Karpas-422 (cell line): ENCODE results near the gene PSKH1. TPM values are rescaled to one million over a fixed set of nuclear protein-coding genes. Genes with fewer than 3 reads are reported as not detected.

ENCODE experiments used
- DNase-seq: peaks from one replicate; pipeline ENCODE4 v3.0.0-alpha.2; 2015
- H2AFZ ChIP-seq: fragments of 200-600 bp; sonication (generic); 2 replicates; pipeline ENCODE4 v1.6.1; 2014; ENCODE audit warnings: antibody characterized with exemption, low read length, mixed read lengths
- H3K27ac ChIP-seq: fragments of 200-600 bp; sonication (generic); 2 replicates; pipeline ENCODE4 v1.5.1; 2014; ENCODE audit warnings: mild to moderate bottlenecking, low read length, moderate library complexity
- H3K27me3 ChIP-seq: fragments of 200-600 bp; sonication (generic); 2 replicates; pipeline ENCODE4 v1.6.1; 2014; ENCODE audit warnings: low read length, mixed read lengths
- H3K36me3 ChIP-seq: fragments of 200-600 bp; sonication (generic); 2 replicates; pipeline ENCODE4 v1.6.1; 2014; ENCODE audit warnings: low read length, mixed read lengths; ENCODE audit not compliant: insufficient read depth
- H3K4me1 ChIP-seq: fragments of 200-600 bp; sonication (generic); 2 replicates; pipeline ENCODE4 v1.6.1; 2014; ENCODE audit warnings: mild to moderate bottlenecking, low read length, mixed read lengths
- H3K4me2 ChIP-seq: fragments of 200-600 bp; sonication (generic); 2 replicates; pipeline ENCODE4 v1.6.1; 2014; ENCODE audit warnings: low read length, low read depth, mild to moderate bottlenecking; ENCODE audit not compliant: poor library complexity, severe bottlenecking
- H3K4me3 ChIP-seq: fragments of 200-600 bp; sonication (generic); 2 replicates; pipeline ENCODE4 v1.5.1; 2014; ENCODE audit warnings: mild to moderate bottlenecking, antibody characterized with exemption, low read length, mixed read lengths
- H3K79me2 ChIP-seq: fragments of 200-600 bp; sonication (generic); 2 replicates; pipeline ENCODE4 v1.6.1; 2014; ENCODE audit warnings: mild to moderate bottlenecking, low read length, mixed read lengths
- H3K9ac ChIP-seq: fragments of 200-600 bp; sonication (generic); 2 replicates; pipeline ENCODE4 v1.6.0; 2014; ENCODE audit warnings: low read length
- H3K9me2 ChIP-seq: fragments of 200-600 bp; sonication (generic), shearing (Covaris generic); replicated peaks from 2 replicates; pipeline ENCODE4 v1.6.0; 2014; ENCODE audit warnings: mild to moderate bottlenecking, low read length, moderate library complexity; ENCODE audit not compliant: insufficient read depth
- H3K9me3 ChIP-seq: fragments of 300-700, 200-600 bp; sonication (generic); 2 replicates; pipeline ENCODE4 v1.6.1; 2014; ENCODE audit warnings: low read length, mixed read lengths
- H4K20me1 ChIP-seq: fragments of 200-600 bp; sonication (generic); 2 replicates; pipeline ENCODE4 v1.6.1; 2014; ENCODE audit warnings: mild to moderate bottlenecking, antibody characterized with exemption, low read length, low read depth; ENCODE audit not compliant: insufficient read depth
- total RNA-seq: library from RNA; depleted of rRNA; stranded (reverse); fragments of >200 nt; shearing (Covaris generic); gene quantifications from 2 replicates; pipeline ENCODE4 v1.2.3, GENCODE V29; 2014; ENCODE audit warnings: low replicate concordance

The PSKH1 gene
- total RNA-seq, 1 experiment from 2014 or later, result 7.2 TPM

DNA sequence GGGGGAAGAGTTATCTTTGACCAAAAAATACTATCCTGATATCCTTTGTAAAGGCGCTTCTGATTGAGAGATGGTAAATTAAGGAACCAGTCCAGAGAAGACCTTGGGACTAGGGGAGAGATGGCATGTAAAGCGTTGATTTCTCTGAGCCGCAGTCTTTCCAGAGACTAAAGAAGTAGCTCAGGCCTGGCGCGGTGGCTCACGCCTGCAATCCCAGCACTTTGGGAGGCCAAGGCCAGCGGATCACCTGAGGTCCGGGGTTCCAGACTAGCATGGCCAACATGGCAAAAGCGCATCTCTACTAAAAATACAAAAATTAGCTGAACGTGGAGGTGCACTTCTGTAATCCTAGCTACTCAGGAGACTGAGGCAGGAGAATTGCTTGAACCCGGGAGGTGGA is 44.9 kb upstream of the PSKH1 start:
- H3K9me2 ChIP-seq, result no peaks in the 10 kb centered on the region
- H3K9ac ChIP-seq, result peak overlapping the region; percentile 98
- H3K9me3 ChIP-seq, result no peaks in the 10 kb centered on the region
- H3K27me3 ChIP-seq, result no peaks in the 10 kb centered on the region
- peaks cover 38% of the 10 kb centered on the region for H3K4me1 ChIP-seq
- H3K79me2 ChIP-seq, result peaks cover 89% of the 10 kb centered on the region
- peak overlapping the region; percentile 86; the same call in 1 of the 2 replicates for H3K27ac ChIP-seq
- peak overlapping the region; percentile 100 for H3K4me3 ChIP-seq
- peaks cover 19% of the 10 kb centered on the region; the same call in 1 of the 2 replicates for H4K20me1 ChIP-seq
- H3K4me2 ChIP-seq, result peak overlapping the region; percentile 92
- peaks cover 8% of the 10 kb centered on the region; the same call in 1 of the 2 replicates for H3K36me3 ChIP-seq
- no peak overlapping the region for H2AFZ ChIP-seq
- DNase-seq, result peak; percentile 12

DNA sequence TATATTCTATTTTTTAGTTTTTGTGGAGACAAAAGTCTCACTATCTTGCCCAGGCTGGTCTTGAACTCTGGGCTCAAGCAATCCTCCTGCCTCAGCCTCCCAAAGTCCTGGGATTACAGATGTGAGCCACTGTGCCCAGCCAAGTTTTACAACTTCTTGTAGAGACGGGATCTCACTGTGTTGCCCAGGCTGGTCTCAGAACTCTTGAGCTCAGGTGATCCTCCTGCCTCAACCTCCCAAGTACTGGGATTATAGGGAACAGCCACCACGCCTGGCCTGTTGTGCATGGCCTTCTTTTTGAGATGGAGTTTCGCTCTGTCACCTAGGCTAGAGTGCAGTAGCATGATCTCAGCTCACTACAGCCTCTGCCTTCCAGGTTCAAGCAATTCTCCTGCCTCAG is 39.4 kb upstream of the PSKH1 start:
- H3K79me2 ChIP-seq, result peaks cover 96% of the 10 kb centered on the region
- no peaks in the 10 kb centered on the region for H3K27me3 ChIP-seq
- H3K4me1 ChIP-seq, result no peaks in the 10 kb centered on the region
- no peak overlapping the region for H3K9ac ChIP-seq
- no peak overlapping the region for H3K4me3 ChIP-seq
- DNase-seq, result no peak
- H3K9me3 ChIP-seq, result no peaks in the 10 kb centered on the region
- peaks cover 25% of the 10 kb centered on the region; the same call in 1 of the 2 replicates for H4K20me1 ChIP-seq
- no peaks in the 10 kb centered on the region for H3K9me2 ChIP-seq
- H2AFZ ChIP-seq, result no peak overlapping the region
- no peak overlapping the region for H3K27ac ChIP-seq
- H3K4me2 ChIP-seq, result no peak overlapping the region
- H3K36me3 ChIP-seq, result peaks cover 5% of the 10 kb centered on the region; the same call in 1 of the 2 replicates

DNA sequence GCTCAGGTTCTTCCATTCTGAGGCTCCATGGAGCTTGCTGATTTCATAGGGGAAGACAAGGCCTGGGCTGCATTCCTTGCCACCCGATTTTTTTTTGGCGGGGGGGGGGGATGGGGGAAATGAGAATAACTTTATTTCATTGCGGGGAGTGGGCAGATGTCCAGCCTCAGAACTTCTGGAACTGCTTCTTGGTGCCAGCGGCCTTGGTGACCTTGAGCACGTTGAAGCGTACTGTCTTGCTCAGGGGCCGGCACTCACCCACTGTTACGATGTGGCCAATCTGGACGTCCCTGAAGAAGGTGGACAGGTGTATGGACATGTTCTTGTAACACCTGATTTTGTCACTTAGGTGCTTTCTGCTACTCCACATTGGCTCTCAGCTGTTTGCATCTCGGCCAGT is 37.3 kb upstream of the PSKH1 start:
- H3K9ac ChIP-seq, result no peak overlapping the region
- no peaks in the 10 kb centered on the region for H3K27me3 ChIP-seq
- H3K9me2 ChIP-seq, result no peaks in the 10 kb centered on the region
- no peaks in the 10 kb centered on the region for H3K9me3 ChIP-seq
- no peaks in the 10 kb centered on the region for H3K36me3 ChIP-seq
- H4K20me1 ChIP-seq, result peaks cover 25% of the 10 kb centered on the region; the same call in 1 of the 2 replicates
- no peak overlapping the region for H3K27ac ChIP-seq
- no peak overlapping the region for H2AFZ ChIP-seq
- DNase-seq, result no peak
- no peak overlapping the region for H3K4me2 ChIP-seq
- H3K4me3 ChIP-seq, result no peak overlapping the region
- H3K4me1 ChIP-seq, result peaks cover 17% of the 10 kb centered on the region
- peaks cover 98% of the 10 kb centered on the region for H3K79me2 ChIP-seq

DNA sequence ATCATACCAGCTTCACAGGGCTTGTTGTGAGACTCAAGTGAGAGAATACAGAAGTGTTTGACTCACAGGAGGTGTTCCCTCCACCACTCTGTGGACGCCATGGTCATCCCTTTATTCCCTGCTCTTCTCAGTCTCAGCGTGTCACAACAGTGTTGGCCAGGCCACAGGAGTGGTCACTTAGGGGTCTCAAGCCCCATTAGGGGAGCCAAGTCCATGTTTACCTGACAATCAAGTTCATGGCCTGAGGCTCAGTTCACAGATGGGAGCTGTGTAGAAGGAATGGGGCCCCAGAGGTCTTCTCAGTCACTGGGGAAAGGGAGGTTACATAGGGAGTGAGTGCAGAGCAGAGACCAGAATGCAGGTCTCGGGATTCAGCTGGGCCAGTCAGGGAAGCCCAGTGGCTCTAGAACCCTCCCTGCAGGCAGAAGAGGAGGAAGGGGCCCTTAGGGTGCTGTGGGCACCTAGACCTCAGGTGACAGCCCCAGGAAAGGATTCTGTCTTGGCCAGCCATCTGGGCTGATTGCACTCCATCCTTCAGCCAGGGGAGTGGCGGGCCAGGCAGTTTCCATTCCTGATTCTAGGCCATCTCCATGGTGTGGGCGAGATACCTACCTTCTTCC is 36.0 kb upstream of the PSKH1 start:
- Histone ChIP-seq H3K9me2 (no peaks in the 10 kb centered on the region), H3K36me3 (no peaks in the 10 kb centered on the region), H3K9ac (no peak overlapping the region), H4K20me1 (peaks cover 37% of the 10 kb centered on the region), H3K4me3 (no peak overlapping the region), H3K79me2 (peaks cover 98% of the 10 kb centered on the region), H3K4me2 (no peak overlapping the region), H3K9me3 (no peaks in the 10 kb centered on the region), H3K4me1 (peaks cover 20% of the 10 kb centered on the region), H3K27me3 (no peaks in the 10 kb centered on the region), H3K27ac (no peak overlapping the region), H2AFZ (no peak overlapping the region)
- no peak for DNase-seq

DNA sequence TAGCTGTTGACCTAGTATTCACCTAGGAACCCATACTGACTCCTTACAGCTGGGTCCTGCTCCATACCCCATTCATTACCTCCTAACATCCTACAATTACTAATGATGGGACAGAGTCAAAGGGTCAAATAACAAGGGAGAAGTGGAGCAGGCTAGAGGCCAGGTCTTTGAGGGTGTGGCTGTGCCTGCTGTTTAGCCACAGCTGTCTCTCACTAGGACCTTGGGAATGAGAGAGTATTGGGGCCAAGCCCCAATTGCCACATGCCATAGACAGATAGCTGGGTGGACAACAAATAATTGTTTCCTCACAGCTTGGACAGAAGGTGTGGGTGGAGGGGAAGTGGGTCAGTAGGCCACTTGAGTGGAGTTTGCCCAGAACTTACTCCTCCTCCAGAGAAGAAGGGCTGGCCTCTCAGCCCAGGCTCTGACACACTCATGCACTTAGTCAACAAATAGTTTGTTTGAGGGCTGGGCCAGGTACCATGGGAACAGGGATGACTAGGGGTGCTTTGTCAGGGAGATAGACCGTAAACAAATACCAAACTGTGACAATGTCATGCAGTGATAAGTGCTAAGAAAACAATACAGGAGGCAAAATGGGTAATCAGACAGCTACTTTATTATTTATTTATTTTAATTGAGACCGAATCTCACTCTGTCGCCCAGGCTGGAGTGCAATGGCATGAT is 35.4 kb upstream of the PSKH1 start:
- no peak for DNase-seq
- Histone ChIP-seq H3K9me3 (no peaks in the 10 kb centered on the region), H2AFZ (no peak overlapping the region), H4K20me1 (peaks cover 41% of the 10 kb centered on the region), H3K36me3 (no peaks in the 10 kb centered on the region), H3K4me3 (no peak overlapping the region), H3K9ac (no peak overlapping the region), H3K4me1 (peaks cover 20% of the 10 kb centered on the region), H3K27me3 (no peaks in the 10 kb centered on the region), H3K27ac (no peak overlapping the region), H3K79me2 (peaks cover 100% of the 10 kb centered on the region), H3K4me2 (no peak overlapping the region), H3K9me2 (no peaks in the 10 kb centered on the region)

DNA sequence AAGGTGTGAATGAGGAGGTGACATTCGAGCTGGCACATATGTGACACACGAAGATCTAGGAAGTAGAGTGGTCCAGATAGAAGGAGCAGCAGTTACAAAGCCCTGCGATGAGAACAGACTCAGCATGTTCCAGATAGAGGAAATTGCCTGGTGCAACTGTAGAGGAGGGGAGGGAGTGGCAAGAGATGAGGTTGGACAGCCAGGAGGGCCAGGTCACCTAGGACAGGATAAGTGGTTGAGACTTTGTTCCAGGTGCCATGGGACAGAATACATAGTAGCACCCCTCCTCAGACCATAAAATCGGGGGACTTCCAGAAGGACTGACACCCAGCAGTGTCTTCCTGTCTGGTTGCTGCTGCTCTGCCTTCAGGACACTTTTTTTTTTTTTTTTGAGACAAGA is 34.6 kb upstream of the PSKH1 start:
- no peaks in the 10 kb centered on the region for H3K9me3 ChIP-seq
- H3K36me3 ChIP-seq, result no peaks in the 10 kb centered on the region
- no peak for DNase-seq
- peaks cover 100% of the 10 kb centered on the region for H3K79me2 ChIP-seq
- no peaks in the 10 kb centered on the region for H3K27me3 ChIP-seq
- no peak overlapping the region for H3K4me2 ChIP-seq
- no peak overlapping the region for H3K27ac ChIP-seq
- no peak overlapping the region for H3K4me3 ChIP-seq
- H4K20me1 ChIP-seq, result peaks cover 41% of the 10 kb centered on the region
- H3K9me2 ChIP-seq, result no peaks in the 10 kb centered on the region
- no peak overlapping the region for H3K9ac ChIP-seq
- H2AFZ ChIP-seq, result no peak overlapping the region
- peaks cover 20% of the 10 kb centered on the region for H3K4me1 ChIP-seq

DNA sequence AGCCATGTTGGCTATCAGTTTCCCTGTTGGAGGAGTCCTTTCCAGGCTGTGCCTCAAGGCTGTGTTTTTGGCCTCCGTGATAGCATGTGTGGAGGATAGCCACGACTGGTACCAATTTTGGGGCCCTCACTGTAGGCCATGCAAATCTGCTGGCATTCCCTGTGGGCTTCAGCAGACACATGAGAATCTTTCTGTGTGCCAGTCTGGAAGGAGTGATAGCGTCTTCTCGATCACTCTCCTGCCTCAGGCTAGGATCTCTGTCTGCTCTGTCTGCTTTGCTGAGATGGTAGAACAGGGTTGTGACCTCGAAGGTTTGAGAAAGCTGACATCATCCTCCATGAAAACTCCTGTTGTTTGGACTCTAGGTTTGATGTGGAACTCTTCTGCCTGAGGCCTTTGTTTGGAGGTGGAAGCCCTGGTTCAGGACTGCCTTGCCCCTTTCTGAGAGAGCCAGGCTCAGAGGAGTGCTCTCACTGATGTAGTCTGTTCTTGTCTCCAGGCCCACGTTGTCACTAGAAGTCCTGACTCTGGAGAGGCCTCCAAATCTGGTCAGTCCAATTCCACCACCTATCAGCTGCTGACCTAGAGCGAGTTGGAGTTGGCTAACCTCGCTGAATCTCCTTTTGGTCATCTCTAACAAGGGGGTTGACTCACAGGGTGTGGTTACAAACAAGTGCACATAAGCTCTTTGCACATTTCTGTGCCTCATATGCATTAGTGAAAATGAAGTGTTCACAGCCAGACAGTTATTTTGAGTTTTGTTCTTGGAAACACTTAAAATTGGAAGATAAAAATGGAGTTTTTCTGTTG is 32.3 kb upstream of the PSKH1 start:
- Histone ChIP-seq H3K9me3 (no peaks in the 10 kb centered on the region), H2AFZ (no peak overlapping the region), H3K27me3 (no peaks in the 10 kb centered on the region), H4K20me1 (peaks cover 32% of the 10 kb centered on the region), H3K4me3 (no peak overlapping the region), H3K4me2 (peak overlapping the region; percentile 29), H3K9ac (peak overlapping the region; percentile 19; the same call in 1 of the 2 replicates), H3K27ac (peak overlapping the region; percentile 60), H3K9me2 (no peaks in the 10 kb centered on the region), H3K36me3 (peaks cover 9% of the 10 kb centered on the region; the same call in 1 of the 2 replicates), H3K4me1 (peaks cover 20% of the 10 kb centered on the region), H3K79me2 (peaks cover 91% of the 10 kb centered on the region)
- DNase-seq, result peak; percentile 58

DNA sequence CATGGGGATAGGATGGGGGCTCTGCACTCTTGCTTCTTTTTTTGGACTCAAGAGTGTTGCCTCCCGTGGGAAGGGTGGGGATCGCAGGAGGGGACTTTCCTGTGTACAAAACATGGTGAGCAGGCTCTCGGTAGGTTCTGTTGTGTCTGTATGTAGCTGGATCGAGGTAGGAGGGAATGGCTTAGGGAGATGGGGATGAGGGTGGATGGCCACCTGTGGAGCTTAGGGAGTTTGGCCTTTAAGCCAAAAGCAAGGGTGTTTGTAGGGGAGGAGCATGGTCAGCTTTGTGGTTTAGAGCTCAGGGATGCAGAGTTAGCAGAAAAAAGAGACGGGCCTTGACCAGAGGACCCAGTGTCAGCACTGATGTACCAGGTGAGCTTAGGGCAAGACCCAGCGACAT is 31.2 kb upstream of the PSKH1 start:
- H3K27me3 ChIP-seq, result no peaks in the 10 kb centered on the region
- peaks cover 20% of the 10 kb centered on the region for H3K4me1 ChIP-seq
- no peaks in the 10 kb centered on the region for H3K9me2 ChIP-seq
- H2AFZ ChIP-seq, result no peak overlapping the region
- peaks cover 26% of the 10 kb centered on the region for H4K20me1 ChIP-seq
- H3K79me2 ChIP-seq, result peaks cover 80% of the 10 kb centered on the region
- H3K36me3 ChIP-seq, result peaks cover 9% of the 10 kb centered on the region; the same call in 1 of the 2 replicates
- no peak overlapping the region for H3K9ac ChIP-seq
- H3K4me3 ChIP-seq, result no peak overlapping the region
- H3K4me2 ChIP-seq, result no peak overlapping the region
- DNase-seq, result no peak
- no peak overlapping the region for H3K27ac ChIP-seq
- no peaks in the 10 kb centered on the region for H3K9me3 ChIP-seq
